Cardiac muscle cell (in vitro differentiated cells and primary cell): Measurements from ENCODE around the gene ISYNA1. TPM values are rescaled to one million over a fixed set of nuclear protein-coding genes. Genes with fewer than 3 reads are reported as not detected.
A peak's percentile ranks its signal among the peaks of the same experiment; 100 is the strongest.

ENCODE experiments used
- DNase-seq, 2 donors: peaks; one replicate each; pipeline versions ENCODE4 v3.0.0 to v3.0.0-alpha.2; 2010 to 2017; ENCODE audit warnings: low read depth in 1 of 2, low spot score in 1 of 2
- H3K27ac ChIP-seq: fragments of 200-600 bp; sonication (generic); 2 replicates; pipeline ENCODE4 v1.5.1; 2016
- H3K27me3 ChIP-seq: fragments of 200-600 bp; sonication (generic); 2 replicates; pipeline ENCODE4 v1.6.0; 2016; ENCODE audit warnings: control low read depth
- H3K36me3 ChIP-seq: fragments of 200-600 bp; sonication (generic); 2 replicates; pipeline ENCODE4 v1.5.1; 2016; ENCODE audit warnings: control low read depth
- H3K4me1 ChIP-seq: fragments of 200-600 bp; sonication (generic); 2 replicates; pipeline ENCODE4 v1.8.1; 2017; ENCODE audit warnings: low read depth, mild to moderate bottlenecking, mixed run types
- H3K4me3 ChIP-seq: fragments of 200-600 bp; sonication (generic); 2 replicates; pipeline ENCODE4 v1.5.1; 2016; ENCODE audit warnings: mild to moderate bottlenecking
- H3K9me3 ChIP-seq: fragments of 200-600 bp; sonication (generic); 2 replicates; pipeline ENCODE4 v1.5.1; 2017; ENCODE audit warnings: low read depth, mild to moderate bottlenecking, control low read depth
- CTCF ChIP-seq: IDR thresholded peaks from 2 replicates; pipeline ENCODE4 v1.5.1; 2012; ENCODE audit warnings: low read depth, mild to moderate bottlenecking, low read length
- polyA plus RNA-seq: library from polyadenylated mRNA; unstranded; fragments of >200 nt; fragmentation: Nextera tagmentation; extraction: Ambion mirVana; gene quantifications from 2 replicates; pipeline ENCODE4 v1.2.1, GENCODE V29; 2016
- total RNA-seq: library from RNA; depleted of rRNA; stranded (reverse); fragments of >200 nt; gene quantifications from 2 replicates; pipeline ENCODE4 v1.2.3, GENCODE V29; 2016

ISYNA1 gene
- total and polyA plus RNA-seq, 2 experiments from 2014 or later, result 298 to 370 TPM

GRCh38 chr19:18465964-18466339 lies 28.0 kb upstream of the ISYNA1 start:
- Histone ChIP-seq H3K27me3 (no peaks in the 10 kb centered on the region), H3K36me3 (no peaks in the 10 kb centered on the region), H3K4me1 (no peaks in the 10 kb centered on the region), H3K4me3 (no peak overlapping the region), H3K27ac (no peak overlapping the region), H3K9me3 (no peaks in the 10 kb centered on the region)
- DNase-seq, result no peak
- no peak for TF ChIP-seq CTCF

- no peaks in the 10 kb centered on the region for H3K36me3 ChIP-seq
- H3K27ac ChIP-seq, result no peak overlapping the region
- no peak for TF ChIP-seq CTCF
Measured at GRCh38 chr19:18465214-18465963, 27.5 kb upstream of the ISYNA1 start.

GRCh38 chr19:18464646-18465045 lies 26.7 kb upstream of the ISYNA1 start:
- no peaks in the 10 kb centered on the region for H3K9me3 ChIP-seq
- TF ChIP-seq CTCF, result no peak
- H3K4me3 ChIP-seq, result no peak overlapping the region
- DNase-seq, result peak in 1 of 2 donors; percentile 85
- no peaks in the 10 kb centered on the region for H3K4me1 ChIP-seq
- no peaks in the 10 kb centered on the region for H3K27me3 ChIP-seq
- H3K36me3 ChIP-seq, result no peaks in the 10 kb centered on the region
- H3K27ac ChIP-seq, result no peak overlapping the region

More at GRCh38 chr19:18465214-18465963, 27.5 kb upstream of the ISYNA1 start:
- Histone ChIP-seq H3K27me3 (no peaks in the 10 kb centered on the region), H3K9me3 (no peaks in the 10 kb centered on the region), H3K4me1 (no peaks in the 10 kb centered on the region), H3K4me3 (no peak overlapping the region)
- DNase-seq, result no peak

GRCh38 chr19:18461471-18461870 lies 23.5 kb upstream of the ISYNA1 start:
- no peaks in the 10 kb centered on the region for H3K9me3 ChIP-seq
- no peaks in the 10 kb centered on the region for H3K4me1 ChIP-seq
- no peak overlapping the region for H3K27ac ChIP-seq
- no peak overlapping the region for H3K4me3 ChIP-seq
- no peak for TF ChIP-seq CTCF
- DNase-seq, result no peak
- no peaks in the 10 kb centered on the region for H3K36me3 ChIP-seq
- H3K27me3 ChIP-seq, result no peaks in the 10 kb centered on the region

GRCh38 chr19:18460900-18461299 lies 23.0 kb upstream of the ISYNA1 start:
- H3K4me1 ChIP-seq, result no peaks in the 10 kb centered on the region

More at GRCh38 chr19:18460900-18461299, 23.0 kb upstream of the ISYNA1 start:
- H3K36me3 ChIP-seq, result no peaks in the 10 kb centered on the region
- no peak overlapping the region for H3K4me3 ChIP-seq
- no peak for DNase-seq
- H3K27me3 ChIP-seq, result no peaks in the 10 kb centered on the region
- H3K9me3 ChIP-seq, result no peaks in the 10 kb centered on the region
- TF ChIP-seq CTCF, result no peak
- no peak overlapping the region for H3K27ac ChIP-seq
